ENCODE data around the gene ZNF672. TPM values are rescaled to one million over a fixed set of nuclear protein-coding genes. Genes with fewer than 3 reads are reported as not detected.

ZNF672 gene
- total RNA-seq, 2 donors from 2014 or later, result 27.8 to 57.4 TPM

GRCh38 chr1:248890549-248891498, 52.8 kb downstream of the ZNF672 start:
- H3K36me3 ChIP-seq, result no peaks in the 10 kb centered on the region
- no peak overlapping the region for H3K27ac ChIP-seq
- H3K27me3 ChIP-seq, result no peaks in the 10 kb centered on the region
- H3K9me3 ChIP-seq, result no peaks in the 10 kb centered on the region
- intact Hi-C loops (cut with DNase I), result no loop called here
- TF ChIP-seq CTCF (IDR thresholded peaks at IDR 0.05), result no peak
- DNase-seq, result no peak
- no peak overlapping the region for H3K9ac ChIP-seq (ENCODE audit: low read depth in 2 of 2, low read length in 2 of 2)
- H3K4me1 ChIP-seq, result no peaks in the 10 kb centered on the region
- no peak overlapping the region for H3K4me3 ChIP-seq

GRCh38 chr1:248891758-248892157, 53.7 kb downstream of the ZNF672 start:
- H3K27me3 ChIP-seq, result no peaks in the 10 kb centered on the region
- H3K9ac ChIP-seq (ENCODE audit: low read depth in 2 of 2, low read length in 2 of 2), result no peak overlapping the region
- no peaks in the 10 kb centered on the region for H3K36me3 ChIP-seq
- intact Hi-C loops (cut with DNase I), result no loop called here
- no peak for TF ChIP-seq CTCF (IDR thresholded peaks at IDR 0.05)
- no peak overlapping the region for H3K4me3 ChIP-seq
- H3K9me3 ChIP-seq, result no peaks in the 10 kb centered on the region
- H3K27ac ChIP-seq, result no peak overlapping the region
- no peak for DNase-seq
- no peaks in the 10 kb centered on the region for H3K4me1 ChIP-seq

GRCh38 chr1:248892590-248892989, 54.6 kb downstream of the ZNF672 start:
- Histone ChIP-seq H3K9me3 (no peaks in the 10 kb centered on the region), H3K27me3 (no peaks in the 10 kb centered on the region), H3K27ac (no peak overlapping the region), H3K36me3 (no peaks in the 10 kb centered on the region), H3K9ac (ENCODE audit: low read depth in 2 of 2, low read length in 2 of 2) (no peak overlapping the region), H3K4me3 (no peak overlapping the region), H3K4me1 (no peaks in the 10 kb centered on the region)
- TF ChIP-seq CTCF (IDR thresholded peaks at IDR 0.05), result no peak
- DNase-seq, result no peak
- intact Hi-C loops (cut with DNase I), result no loop called here

- no peak overlapping the region for H3K27ac ChIP-seq
- H3K9me3 ChIP-seq, result no peaks in the 10 kb centered on the region
- intact Hi-C loops (cut with DNase I), result no loop called here
- DNase-seq, result no peak
- no peak for TF ChIP-seq CTCF (IDR thresholded peaks at IDR 0.05)
- no peaks in the 10 kb centered on the region for H3K27me3 ChIP-seq
- H3K4me3 ChIP-seq, result no peak overlapping the region
- H3K4me1 ChIP-seq, result no peaks in the 10 kb centered on the region
- no peaks in the 10 kb centered on the region for H3K36me3 ChIP-seq
- H3K9ac ChIP-seq (ENCODE audit: low read depth in 2 of 2, low read length in 2 of 2), result no peak overlapping the region
These were observed 56.8 kb downstream of the ZNF672 start for GRCh38 chr1:248894837-248895236.

GRCh38 chr1:248897412-248898337, 59.7 kb downstream of the ZNF672 start:
- H3K4me3 ChIP-seq, result no peak overlapping the region
- no peaks in the 10 kb centered on the region for H3K9me3 ChIP-seq
- H3K9ac ChIP-seq (ENCODE audit: low read depth in 2 of 2, low read length in 2 of 2), result no peak overlapping the region

More at GRCh38 chr1:248897412-248898337, 59.7 kb downstream of the ZNF672 start:
- DNase-seq, result no peak
- Histone ChIP-seq H3K27ac (no peak overlapping the region), H3K27me3 (no peaks in the 10 kb centered on the region), H3K36me3 (no peaks in the 10 kb centered on the region), H3K4me1 (no peaks in the 10 kb centered on the region)
- TF ChIP-seq CTCF (IDR thresholded peaks at IDR 0.05), result no peak
- intact Hi-C loops (cut with DNase I), result no loop called here

All from colonic mucosa (tissue), 4 donors.